ENCODE results near the gene SLC24A2.

DNA sequence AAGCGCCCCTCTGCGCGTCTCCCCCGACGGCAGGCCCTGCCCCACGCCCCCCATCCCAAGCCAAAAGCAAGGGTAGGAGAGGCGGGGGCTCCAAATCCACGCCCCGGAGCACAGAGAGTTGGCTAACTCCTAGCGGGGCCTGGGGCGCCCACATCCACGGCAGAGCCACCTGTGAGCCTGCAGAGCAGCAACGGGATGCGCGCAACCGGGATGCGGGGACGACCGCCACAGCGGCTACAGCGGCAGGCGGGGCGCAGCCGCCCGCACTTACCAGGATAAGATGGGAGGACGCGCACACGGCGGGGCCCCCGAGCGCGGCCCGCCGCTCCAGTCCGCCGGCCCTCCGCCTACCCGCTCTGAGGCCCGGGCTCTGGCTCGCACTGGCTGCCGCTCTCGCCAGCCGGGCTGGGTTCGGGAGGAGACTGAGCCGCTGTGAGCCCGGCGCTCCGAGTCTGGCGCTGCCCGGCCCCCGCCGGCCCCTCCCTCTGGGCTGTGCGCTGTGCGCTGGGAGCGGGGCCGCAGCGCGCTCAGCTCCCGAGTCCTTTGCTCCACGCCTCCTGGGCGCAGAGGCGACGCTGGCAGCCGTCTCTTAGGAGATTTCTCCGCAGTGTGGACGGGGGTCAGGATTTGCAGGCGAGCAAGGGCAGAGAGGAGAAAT, at the start of gene SLC24A2:
- TF ChIP-seq POLR2A (IDR thresholded peaks at IDR 0.05), result no peak
- TF ChIP-seq, protein P1, sequence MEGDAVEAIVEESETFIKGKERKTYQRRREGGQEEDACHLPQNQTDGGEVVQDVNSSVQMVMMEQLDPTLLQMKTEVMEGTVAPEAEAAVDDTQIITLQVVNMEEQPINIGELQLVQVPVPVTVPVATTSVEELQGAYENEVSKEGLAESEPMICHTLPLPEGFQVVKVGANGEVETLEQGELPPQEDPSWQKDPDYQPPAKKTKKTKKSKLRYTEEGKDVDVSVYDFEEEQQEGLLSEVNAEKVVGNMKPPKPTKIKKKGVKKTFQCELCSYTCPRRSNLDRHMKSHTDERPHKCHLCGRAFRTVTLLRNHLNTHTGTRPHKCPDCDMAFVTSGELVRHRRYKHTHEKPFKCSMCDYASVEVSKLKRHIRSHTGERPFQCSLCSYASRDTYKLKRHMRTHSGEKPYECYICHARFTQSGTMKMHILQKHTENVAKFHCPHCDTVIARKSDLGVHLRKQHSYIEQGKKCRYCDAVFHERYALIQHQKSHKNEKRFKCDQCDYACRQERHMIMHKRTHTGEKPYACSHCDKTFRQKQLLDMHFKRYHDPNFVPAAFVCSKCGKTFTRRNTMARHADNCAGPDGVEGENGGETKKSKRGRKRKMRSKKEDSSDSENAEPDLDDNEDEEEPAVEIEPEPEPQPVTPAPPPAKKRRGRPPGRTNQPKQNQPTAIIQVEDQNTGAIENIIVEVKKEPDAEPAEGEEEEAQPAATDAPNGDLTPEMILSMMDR (IDR thresholded peaks at IDR 0.05), result no peak
